GM21723 (cell line): ENCODE data around the gene FNDC5.

Experiments
- ATAC-seq: cut with Tn5 transposase; IDR thresholded peaks from one replicate; pipeline ENCODE4 v1.9.1; 2021; ENCODE audit warnings: mild to moderate bottlenecking, moderate library complexity; ENCODE audit not compliant: unreplicated experiment

The FNDC5 gene

DNA sequence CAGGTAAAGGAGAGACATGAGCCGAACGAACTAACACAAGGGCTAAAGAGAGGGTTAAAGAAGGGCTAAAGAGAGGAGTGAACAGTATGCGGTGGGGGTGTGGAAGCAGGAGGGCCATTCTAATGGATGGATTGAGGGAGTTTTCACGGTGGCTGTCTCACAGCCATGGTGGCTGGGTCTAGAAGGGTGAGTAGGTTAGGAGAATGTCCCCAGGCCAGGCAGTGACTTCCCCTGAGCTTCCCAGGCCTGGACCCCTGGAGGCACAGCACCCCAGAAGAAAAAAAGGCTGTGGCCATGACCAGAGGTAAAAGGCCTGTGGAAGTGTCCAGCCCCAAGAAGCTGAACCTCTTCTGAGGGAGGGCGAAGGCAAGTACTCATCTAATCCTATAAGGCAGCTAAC lies 3.6 kb downstream of the FNDC5 start:
- ATAC-seq: no peak

DNA sequence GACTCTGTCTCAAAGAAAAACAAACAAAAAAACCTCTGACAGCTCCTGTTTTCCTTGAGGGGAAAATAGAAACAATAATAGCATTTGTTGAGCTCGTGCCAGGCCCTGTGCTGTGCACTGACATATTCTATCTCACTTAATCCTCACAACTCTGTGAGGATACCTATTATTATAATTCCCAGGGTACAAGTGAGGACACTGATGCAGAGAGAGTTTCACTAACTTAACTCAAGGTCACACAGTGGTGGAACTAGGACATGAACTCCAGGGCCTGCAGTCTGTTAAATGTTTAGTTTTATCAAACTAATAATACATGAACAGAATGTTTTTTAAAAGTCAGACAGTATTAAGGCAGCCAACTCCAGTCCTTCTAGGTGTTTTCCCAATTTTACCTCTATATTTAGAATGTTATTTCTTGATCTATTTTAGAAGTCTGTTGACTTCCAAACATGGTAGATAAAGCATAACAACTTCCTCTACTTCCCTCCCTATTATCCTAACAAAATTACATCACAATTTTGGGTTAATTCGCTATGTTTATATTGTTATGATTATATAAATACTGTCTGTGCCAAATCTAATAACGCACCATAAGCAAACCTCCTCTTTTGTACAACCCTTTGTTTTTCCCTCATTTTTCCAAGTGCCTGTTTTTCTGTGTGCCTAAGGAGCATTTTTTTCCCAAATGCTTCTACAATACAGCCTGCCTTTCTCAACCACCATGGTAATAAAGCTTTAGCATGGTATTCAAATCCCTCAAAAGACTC lies 4.9 kb downstream of the FNDC5 start:
- no peak for ATAC-seq

DNA sequence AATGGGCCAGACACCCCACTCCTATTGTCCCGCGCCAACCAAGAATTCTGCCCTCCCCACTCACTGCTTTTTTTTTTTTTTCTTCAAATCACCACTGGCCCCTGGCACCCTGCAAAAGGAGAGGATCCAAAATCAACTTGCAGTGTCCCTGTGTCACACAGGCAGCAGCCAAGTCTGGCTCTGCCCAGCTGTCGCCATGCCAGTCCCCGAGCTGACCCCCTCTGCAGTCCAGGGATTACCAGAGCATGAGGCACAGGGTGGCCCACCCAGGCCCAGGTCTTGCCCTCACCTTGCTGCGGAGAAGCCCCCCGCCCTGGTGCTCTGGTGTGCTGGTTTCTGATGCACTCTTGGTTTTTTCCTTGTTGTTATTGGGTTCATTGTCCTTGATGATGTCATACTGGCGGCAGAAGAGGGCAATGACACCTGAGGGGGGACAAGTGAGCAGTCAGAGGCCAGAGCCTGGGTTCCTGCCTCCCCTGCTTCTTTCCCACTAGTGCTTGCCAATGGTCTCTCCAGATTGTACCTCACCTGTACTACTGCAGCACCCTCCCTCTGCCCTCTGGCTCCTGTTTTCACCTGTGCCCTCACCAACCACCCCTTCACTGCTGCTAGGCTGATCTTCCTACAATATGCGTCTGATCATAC lies 6.2 kb downstream of the FNDC5 start:
- no peak for ATAC-seq

DNA sequence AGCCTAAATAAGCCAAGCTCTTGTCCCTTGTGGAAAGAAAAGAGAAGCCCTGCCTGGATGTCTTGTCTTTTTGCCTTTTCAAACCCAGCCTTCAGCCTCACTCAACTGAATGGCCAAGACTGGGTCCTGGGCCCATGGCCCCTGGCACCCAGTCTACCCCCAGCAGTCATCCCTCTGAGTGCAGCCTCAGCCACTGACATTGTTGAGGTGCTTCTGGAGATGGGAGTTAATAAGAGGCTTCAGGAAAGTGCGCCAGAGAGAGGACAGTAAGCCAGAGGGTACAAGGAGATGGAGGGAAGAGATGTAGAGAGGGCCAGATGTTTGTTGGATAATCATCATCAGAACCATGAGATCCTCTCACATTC lies 6.8 kb downstream of the FNDC5 start:
- ATAC-seq: no peak

DNA sequence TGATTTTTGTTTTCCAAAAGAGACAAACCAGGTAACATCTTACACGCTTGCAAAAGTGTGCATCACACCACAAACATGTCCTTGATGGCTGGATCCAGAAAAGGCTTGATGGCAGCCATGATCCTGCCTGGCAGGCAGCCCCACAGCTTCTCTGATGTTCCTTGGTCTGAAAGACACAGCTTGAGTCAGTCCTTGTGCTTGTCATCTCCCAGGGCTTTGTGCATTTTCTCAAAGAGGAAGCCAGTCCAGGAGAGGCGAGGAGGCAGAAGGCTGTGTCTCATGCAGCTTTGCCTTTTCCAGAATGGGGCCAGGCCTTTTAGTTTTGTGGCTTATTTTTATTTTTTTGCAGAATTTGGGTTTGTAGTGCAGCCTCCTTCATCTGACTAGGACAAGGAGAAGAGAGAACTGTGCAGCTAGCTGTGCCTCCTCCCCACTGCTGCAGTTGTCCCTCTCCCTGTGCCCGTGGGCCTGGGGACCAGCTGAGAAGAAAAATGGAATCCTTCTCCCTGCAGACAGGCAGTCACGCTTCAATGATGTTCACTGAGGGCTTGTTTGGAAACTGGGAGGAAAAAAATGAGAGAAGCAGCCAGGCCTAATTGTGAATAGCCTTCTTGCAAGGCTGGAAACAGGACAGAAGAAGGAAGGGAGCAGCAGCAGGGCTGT lies 7.4 kb downstream of the FNDC5 start:
- no peak for ATAC-seq

DNA sequence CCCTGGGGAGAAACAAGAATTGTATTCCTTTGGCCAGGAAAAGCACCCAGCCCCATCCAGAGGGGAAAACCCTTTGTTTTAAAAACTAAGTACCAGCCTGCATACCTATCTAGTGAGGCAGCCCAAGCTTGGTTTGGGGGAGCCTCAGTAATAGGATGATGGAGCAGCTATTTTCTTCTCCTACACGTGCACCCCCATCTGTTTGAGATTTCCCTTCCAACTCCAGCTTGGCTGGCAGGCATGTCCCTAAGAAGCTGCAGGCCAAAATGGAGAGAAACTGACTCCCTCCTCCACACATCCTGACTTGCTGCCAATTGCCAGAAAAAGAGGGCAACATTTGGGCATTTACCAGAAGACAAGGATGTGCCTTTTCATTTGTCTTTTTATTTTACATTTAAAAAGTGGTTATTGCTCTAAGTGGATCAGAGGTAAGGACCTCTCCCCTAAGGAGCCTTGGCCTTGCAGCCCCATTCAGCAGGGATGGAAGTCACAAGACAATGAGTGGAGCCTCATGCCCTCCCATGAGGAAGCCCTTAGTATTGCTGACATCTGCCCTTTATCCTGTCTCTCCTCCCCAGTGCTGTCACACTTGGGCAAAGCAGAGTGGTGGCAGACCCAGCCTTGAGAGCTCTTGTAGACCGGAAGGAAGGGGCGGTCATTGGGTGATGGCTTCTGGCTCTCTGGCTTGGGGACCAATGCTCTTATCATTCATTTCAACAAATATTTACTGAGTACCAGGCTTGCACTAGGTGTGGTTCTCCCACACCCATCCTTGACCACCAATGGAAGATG lies 8.6 kb downstream of the FNDC5 start:
- ATAC-seq: no peak

DNA sequence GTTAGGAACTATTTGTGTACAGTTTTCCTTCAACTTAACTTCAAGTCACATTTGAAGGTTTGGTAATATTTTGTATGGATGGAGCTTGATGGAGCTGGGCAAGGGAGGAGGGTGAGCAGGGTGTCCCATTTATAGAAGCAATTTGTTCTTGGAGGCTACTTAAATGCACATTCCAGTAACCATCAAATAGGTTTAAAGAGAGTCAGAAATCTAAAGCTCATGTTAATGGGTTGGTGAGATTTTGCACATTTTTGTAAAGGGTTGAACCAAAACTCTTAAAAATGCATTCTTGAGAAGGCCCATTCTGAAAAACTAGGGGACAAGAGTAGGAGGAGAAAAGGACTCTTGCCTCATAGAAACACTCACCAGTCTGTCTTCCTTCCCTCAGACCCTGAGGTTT lies 10.1 kb downstream of the FNDC5 start:
- no peak for ATAC-seq

DNA sequence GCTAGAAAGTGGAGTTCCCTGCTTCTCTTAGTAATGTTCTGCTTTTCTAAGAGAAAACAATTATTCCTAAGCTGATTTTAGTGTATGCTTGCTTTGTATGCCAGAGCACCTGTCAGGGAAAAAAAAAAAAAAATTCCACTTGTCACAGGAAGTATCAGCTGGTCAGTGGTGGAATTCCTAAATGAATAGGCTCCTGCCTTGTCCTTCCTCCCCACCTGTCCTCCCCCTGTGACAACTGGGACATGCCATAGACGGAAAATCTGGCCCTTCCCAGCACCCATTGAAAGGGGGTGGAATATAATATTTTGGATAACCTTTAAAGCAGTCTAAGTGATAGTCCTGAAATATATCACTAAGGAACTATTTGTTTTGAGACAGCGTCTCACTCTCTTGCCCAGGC lies 10.8 kb downstream of the FNDC5 start:
- ATAC-seq: no peak

DNA sequence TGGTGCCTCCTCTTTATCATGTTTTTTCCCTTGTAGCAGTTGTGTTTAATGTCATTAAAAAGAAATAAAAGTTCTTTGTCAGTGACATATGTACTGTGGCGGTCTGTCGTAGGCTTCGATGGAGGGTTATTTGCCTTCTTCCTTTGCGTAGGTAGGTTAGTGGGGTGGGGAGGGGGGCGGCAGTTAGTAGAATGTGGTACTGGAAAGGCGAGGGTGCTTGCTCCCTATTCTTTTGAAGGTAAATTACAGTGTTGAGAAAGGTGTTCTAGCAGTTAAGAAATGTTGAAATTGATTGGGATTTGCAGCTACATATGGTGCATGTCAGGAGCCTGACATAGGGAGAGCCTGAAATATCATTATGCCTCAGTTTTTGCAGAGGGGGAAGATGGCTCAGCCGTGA lies 11.9 kb downstream of the FNDC5 start:
- no peak for ATAC-seq

DNA sequence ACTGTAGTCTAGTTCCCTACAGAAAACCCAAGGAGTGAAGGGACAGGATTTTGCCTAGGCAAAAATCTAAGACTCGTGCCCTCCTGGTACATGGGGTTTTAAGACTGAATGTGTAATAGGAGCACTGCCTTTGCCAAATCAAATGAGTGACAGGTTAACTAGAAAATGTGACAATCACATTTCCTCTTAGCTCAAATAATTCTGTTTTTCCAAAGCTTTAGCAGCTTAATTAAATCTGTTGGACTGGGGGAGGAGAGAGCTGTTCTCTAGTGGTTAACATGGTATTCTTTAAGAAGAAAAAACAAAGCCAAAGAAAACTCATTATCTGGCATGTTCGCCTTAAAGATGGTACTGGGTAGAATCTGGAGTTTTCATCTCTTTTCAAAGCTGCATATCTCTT lies 12.6 kb downstream of the FNDC5 start:
- no peak for ATAC-seq

DNA sequence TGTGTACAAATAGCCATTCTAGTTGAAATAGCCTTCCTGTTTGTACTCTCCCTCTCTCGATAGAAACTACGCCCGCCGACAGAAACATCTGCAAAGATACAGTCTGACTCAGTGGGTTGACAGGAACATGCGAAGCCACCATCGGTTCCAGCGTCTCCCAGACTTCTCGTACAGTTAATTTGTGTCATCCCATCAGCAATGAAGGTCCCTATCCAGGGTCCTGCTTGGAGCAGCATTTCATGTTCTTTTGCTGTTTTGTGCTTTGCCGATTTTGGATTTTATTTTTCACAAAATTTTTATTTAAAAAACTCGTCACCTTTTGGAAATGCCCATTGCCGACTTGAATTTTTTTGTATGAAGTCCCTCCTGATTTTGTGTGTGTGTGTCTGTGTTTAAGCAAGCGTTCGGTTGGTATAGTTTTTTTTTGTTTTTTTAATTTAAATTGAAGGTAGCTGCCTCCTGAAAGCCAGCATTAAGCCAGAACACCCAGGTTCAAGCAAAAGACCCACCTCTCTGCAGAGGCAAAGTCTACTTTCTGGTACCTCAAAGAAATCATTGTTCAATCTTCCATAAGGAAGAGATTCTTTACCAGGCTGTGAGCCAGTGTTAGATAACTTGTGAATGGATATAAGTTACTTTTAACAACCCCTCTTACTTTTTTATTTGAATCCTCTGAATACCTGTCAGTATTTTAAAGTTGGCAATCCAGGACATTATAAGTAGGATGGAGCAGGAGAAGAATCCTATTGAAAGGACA lies 14.7 kb downstream of the FNDC5 start:
- ATAC-seq: no peak

DNA sequence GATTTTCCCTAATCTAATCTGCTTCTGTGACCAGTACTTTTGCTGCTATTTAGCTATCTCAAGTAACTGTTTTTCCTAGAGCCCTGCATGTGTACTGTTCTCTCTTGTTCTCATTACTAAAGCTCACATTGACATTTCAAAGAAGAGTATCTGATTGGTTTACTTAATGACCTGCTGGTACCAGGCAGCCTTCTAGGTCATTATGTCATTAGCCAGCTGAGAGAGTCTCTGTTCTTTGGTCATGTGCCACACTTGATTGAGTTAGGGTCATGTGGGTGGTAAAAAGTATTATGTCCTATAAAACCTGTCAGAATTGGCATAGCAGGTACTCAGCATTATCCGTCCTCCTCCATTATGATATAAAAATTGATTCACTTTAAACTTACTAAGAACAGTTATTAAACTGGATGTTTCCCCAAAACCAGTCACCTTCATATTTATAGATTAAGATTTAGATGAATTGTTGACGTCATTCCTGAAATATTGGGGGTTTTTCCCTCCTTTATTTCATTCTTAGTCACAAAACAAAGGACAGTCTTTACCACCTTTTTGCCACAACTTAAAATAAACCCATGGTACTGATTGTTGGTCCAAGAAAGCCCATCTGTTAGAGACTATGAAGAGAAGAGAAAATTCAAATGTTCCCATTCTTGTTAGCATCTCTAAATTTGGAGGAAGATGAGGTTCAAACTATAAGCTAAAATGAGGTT lies 22.2 kb downstream of the FNDC5 start:
- ATAC-seq: no peak

DNA sequence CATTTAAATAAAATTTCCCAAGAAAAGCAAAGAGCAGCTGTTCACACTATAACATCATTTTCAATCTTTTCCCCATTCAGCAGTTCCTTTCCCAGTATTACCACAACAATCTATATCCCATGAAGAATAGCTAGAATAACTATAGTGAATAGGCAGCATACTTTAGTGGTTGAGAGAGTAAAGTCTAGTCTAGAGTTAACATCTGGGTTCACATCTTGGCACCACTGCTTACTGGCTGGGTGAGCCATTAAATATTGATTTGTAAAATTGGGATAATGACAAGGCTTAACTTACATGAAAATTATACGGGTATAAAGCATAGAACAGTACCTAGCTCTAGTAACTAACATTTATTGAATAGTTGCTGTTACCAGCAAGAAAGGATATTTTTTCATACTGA lies 38.8 kb downstream of the FNDC5 start:
- no peak for ATAC-seq

DNA sequence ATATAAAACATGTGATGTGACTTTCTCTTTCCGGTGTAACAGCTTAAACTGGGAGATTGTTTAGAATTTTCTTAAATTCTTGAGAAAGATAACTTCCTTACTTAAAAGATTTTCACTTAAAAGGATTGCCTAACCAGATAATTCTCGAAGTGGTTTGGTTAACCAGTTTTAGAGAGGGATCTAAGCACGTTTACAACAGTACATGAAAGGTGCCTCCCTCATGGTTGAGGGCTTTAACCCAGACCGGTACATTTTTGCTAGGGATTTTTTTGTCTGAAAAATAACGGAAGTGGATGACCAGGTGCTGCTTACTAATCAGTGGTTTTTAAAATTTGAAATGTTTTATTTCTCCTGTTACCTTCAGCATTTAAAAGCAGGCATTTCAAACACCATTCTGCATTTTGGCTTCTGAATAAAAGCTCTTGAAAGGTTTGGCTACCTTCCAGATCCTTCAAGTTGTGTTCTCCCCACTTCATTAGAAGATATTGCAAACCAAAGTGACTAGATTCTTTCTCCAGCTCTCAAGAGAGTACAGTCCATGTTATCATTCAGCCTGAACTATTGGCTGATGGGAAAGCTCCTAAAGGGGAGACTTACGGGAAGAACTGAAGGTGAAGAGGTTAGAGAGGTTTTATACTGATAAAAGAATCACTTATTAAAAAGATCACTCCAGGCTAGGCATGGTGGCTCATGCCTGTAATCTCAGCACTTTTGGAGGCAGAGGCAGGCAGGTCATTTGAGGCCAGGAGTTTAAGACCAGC lies 40.4 kb downstream of the FNDC5 start:
- no peak for ATAC-seq

DNA sequence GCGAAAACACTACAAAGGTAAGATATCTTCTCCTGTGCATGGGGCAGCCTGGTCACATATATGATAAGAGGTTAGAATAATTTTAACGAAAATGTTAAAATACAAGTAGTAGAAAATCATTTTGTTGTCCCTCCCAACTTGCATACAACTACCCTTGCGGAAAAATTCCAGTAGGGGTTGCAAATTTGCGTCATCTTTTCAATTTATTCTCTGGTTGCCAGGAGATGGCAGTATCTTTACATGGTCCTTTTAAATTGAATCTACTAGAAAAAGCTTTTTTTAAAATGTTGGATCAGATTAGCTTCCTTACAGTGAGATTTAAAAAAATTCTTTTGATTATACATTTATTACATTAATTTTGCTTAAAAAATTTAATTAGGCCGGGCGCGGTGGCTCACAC lies 42.4 kb downstream of the FNDC5 start:
- ATAC-seq: no peak

DNA sequence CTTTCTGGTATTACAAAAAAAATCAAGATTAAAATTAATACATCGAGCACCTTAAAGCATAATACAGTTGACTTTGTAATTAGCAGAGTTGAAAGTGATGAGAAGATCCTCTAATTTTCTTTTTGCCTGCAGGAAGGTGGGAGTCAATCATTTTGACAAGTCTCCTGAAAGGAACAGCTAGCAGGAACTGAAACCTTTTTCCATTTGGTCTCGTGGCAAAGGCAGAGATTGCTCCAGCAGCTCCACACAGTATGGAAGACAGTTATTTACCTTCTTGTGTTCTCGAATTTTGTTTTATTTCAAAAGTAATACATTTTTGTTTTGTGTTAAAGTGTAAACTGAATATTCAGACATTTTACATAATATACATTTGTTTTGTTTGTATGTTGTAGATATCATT lies 45.5 kb downstream of the FNDC5 start:
- ATAC-seq: no peak

DNA sequence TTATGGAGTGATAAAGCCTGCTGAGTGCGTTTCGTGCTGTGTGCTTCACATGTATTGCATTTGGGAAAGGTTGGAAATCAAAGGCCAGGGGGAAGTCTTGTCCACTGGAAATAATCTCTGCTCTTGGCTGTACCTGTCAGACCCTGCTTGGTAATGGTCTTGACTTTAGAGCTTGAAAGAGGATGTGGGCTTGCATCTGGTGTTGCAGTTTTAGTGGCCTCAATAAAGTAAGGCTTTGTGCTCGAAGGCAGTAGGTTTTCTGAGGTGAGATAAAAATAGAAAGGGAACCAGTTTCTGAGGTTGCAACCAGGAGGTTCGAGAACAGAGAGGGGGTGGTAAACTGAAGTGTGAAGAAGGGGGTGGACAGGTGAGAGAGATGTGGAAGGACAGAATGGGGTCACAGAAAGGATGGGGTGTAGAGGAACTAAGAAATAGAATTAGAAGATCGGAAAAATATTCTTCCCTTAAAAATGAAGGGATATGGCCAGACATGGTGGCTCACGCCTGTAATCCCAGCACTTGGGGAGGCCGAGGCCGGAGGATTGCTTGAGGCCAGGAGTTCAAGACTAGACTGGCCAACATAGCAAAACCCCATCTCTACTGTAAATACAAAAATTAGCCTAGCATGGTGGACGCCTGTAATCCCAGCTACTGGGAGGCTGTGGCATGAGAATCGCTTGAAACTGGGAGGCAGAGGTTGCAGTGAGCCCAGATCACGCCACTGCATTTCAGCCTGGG lies 51.7 kb downstream of the FNDC5 start:
- no peak for ATAC-seq

DNA sequence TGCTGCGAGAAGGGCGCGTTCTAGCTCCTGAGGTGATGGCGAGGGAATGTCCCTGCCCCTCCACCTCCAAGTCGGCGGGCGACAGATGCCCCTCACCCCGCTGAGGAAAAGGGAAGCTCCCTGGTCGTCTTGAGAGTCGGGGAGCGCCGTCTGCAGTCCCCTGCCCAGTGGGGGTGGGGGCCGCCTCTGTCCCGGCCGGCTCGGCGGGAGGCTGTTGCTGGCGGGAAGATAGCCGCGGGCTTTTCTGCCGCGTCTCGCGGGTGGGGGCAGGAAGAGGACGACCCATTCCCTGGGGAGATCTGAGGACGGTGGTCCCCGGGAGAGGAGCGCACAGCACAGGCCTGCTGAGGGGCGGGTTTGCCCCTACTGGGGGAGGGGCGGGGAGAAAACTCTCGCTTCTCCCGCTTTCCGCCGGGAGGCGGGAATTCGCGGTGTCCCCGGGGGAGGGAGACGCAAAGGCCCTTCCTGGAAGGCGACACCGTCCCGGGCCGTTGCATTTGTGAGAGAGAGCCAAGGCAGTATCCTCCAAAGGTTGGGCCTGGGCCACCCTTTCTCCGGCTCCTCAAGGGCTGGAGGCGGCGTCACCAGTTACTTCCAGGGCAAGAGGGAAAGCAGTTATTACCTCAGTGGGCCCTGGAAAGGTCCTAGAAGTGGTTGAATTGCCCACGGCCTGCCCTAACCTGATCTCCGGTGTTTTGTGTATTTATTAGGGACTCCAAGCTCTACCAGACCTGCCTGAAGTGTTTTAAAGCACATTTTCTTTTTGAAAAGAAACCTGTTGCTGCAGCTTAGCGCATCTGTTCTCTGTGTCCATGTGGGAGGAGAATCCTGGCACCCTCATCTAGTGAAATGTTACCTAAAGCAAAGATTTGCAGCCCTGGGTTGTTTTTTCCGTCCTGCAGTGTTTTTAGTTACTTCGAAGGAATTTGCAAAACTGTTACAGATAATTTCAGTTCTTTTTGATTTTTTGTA lies 52.6 kb downstream of the FNDC5 start:
- ATAC-seq: peak; percentile 20
